Chondrocyte (in vitro differentiated cells): ENCODE measurements around the gene PRKCA. TPM values are rescaled to one million over a fixed set of nuclear protein-coding genes. Genes with fewer than 3 reads are reported as not detected.

Experiments used
- DNase-seq: peaks from one replicate; pipeline ENCODE4 v3.0.0; 2021; ENCODE audit warnings: mixed read lengths, low spot score
- H3K27ac Mint-ChIP-seq: one replicate; pipeline ENCODE4 v1.8.0; 2021; ENCODE audit warnings: mild to moderate bottlenecking, moderate library complexity, mixed read lengths; ENCODE audit not compliant: unreplicated experiment
- H3K27me3 Mint-ChIP-seq: 2 replicates; pipeline ENCODE4 v1.8.0; 2021; ENCODE audit warnings: low read depth, mixed read lengths
- H3K36me3 Mint-ChIP-seq: 2 replicates; pipeline ENCODE4 v1.8.0; 2021; ENCODE audit warnings: low read depth, mixed read lengths
- H3K4me1 Mint-ChIP-seq: 2 replicates; pipeline ENCODE4 v1.8.0; 2021; ENCODE audit warnings: low read depth, mild to moderate bottlenecking, mixed read lengths
- H3K4me3 Mint-ChIP-seq: one replicate; pipeline ENCODE4 v1.8.0; 2021; ENCODE audit warnings: mild to moderate bottlenecking, moderate library complexity, mixed read lengths; ENCODE audit not compliant: unreplicated experiment
- H3K9me3 Mint-ChIP-seq: 2 replicates; pipeline ENCODE4 v1.8.0; 2021; ENCODE audit warnings: low read depth, mixed read lengths
- total RNA-seq: library from RNA; stranded (reverse); gene quantifications from 3 replicates; pipeline ENCODE4 v1.2.1, GENCODE V29; 2021
- TF ChIP-seq, protein P1 (sequence below): fragments of 200-600 bp; sonication (generic); IDR thresholded peaks from 2 replicates; pipeline ENCODE4 v1.5.0; 2021; ENCODE audit warnings: antibody characterized with exemption, mild to moderate bottlenecking, moderate library complexity

Gene PRKCA
- total RNA-seq, 1 donor from 2014 or later: 51.5 TPM

- TF ChIP-seq, protein P1, sequence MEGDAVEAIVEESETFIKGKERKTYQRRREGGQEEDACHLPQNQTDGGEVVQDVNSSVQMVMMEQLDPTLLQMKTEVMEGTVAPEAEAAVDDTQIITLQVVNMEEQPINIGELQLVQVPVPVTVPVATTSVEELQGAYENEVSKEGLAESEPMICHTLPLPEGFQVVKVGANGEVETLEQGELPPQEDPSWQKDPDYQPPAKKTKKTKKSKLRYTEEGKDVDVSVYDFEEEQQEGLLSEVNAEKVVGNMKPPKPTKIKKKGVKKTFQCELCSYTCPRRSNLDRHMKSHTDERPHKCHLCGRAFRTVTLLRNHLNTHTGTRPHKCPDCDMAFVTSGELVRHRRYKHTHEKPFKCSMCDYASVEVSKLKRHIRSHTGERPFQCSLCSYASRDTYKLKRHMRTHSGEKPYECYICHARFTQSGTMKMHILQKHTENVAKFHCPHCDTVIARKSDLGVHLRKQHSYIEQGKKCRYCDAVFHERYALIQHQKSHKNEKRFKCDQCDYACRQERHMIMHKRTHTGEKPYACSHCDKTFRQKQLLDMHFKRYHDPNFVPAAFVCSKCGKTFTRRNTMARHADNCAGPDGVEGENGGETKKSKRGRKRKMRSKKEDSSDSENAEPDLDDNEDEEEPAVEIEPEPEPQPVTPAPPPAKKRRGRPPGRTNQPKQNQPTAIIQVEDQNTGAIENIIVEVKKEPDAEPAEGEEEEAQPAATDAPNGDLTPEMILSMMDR: no peak
- DNase-seq: no peak
- Mint-ChIP-seq H3K9me3 (peaks cover 6% of the 10 kb centered on the region), H3K4me3 (no peak overlapping the region), H3K4me1 (peaks cover 10% of the 10 kb centered on the region), H3K27ac (no peak overlapping the region), H3K27me3 (no peaks in the 10 kb centered on the region), H3K36me3 (peaks cover 31% of the 10 kb centered on the region)
Observed at GRCh38 chr17:66695098-66695497, 392.7 kb downstream of the PRKCA start.

DNA sequence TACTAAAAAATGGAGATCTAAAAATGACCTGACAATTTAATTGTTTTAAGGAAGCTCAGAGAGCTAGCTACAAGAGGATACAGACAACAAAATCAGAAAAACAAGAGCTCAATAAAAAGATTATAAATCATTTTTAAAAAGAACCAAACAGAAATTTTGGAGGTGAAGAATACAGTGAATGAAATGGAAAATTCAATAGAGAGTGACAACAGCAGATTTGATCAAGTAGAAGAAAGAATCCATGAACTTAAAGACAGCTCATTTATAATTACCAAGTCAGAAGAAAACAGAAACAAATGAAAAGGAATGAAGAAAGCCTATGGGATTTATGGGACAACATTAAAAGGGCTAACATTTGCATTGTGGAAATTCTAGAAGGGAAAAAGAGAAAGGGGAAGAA, 395.9 kb downstream of the PRKCA start:
- no peaks in the 10 kb centered on the region for H3K27me3 Mint-ChIP-seq
- peaks cover 9% of the 10 kb centered on the region for H3K9me3 Mint-ChIP-seq
- TF ChIP-seq, protein P1: no peak
- no peak overlapping the region for H3K4me3 Mint-ChIP-seq
- peaks cover 25% of the 10 kb centered on the region for H3K36me3 Mint-ChIP-seq
- DNase-seq: no peak
- H3K27ac Mint-ChIP-seq: no peak overlapping the region
- no peaks in the 10 kb centered on the region for H3K4me1 Mint-ChIP-seq

GRCh38 chr17:66701462-66701861, 399.0 kb downstream of the PRKCA start:
- no peak overlapping the region for H3K27ac Mint-ChIP-seq
- H3K27me3 Mint-ChIP-seq: no peaks in the 10 kb centered on the region
- DNase-seq: no peak
- H3K36me3 Mint-ChIP-seq: peaks cover 24% of the 10 kb centered on the region
- TF ChIP-seq, protein P1: no peak
- no peaks in the 10 kb centered on the region for H3K4me1 Mint-ChIP-seq
- no peak overlapping the region for H3K4me3 Mint-ChIP-seq
- H3K9me3 Mint-ChIP-seq: peaks cover 9% of the 10 kb centered on the region

GRCh38 chr17:66702106-66702936, 399.9 kb downstream of the PRKCA start:
- Mint-ChIP-seq H3K9me3 (peaks cover 9% of the 10 kb centered on the region), H3K27me3 (no peaks in the 10 kb centered on the region), H3K27ac (no peak overlapping the region), H3K4me3 (no peak overlapping the region), H3K4me1 (no peaks in the 10 kb centered on the region), H3K36me3 (peaks cover 16% of the 10 kb centered on the region)
- DNase-seq: no peak
- TF ChIP-seq, protein P1: no peak

DNA sequence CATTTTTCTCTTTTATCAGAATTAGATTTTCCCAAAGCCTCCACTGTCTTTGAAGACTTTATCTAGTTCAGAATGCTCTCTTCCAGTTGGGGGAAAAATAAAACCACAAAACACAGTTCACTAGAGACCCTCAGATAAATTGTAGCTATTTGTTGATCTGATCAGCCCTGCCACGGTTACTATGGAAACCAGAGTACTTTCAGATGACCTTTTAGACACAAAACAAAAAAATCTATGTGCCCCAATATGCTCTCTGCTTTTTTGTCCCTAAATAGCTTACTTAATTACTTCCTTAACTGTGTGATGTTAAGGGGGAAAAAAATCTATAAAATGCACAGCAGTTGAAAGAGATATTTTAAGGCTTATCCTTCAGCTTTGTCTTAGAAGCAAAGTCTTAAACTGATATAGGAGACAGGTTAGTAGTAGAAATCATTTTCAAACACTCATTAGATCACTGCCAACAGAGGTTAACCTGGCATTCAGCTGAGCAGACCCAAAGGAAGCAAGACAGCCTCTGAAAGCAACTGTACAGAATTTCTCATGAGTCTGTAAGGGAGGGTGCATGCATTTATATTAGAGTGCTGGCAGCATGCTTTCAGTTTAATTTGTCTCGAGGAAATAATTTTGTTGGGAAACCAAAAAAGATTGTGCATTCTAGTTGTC, 402.6 kb downstream of the PRKCA start:
- H3K27ac Mint-ChIP-seq: no peak overlapping the region
- H3K27me3 Mint-ChIP-seq: no peaks in the 10 kb centered on the region
- H3K9me3 Mint-ChIP-seq: peaks cover 3% of the 10 kb centered on the region
- H3K4me3 Mint-ChIP-seq: no peak overlapping the region
- no peak for DNase-seq
- TF ChIP-seq, protein P1: no peak
- H3K4me1 Mint-ChIP-seq: no peaks in the 10 kb centered on the region
- peaks cover 7% of the 10 kb centered on the region for H3K36me3 Mint-ChIP-seq
